Kidney capillary endothelial cell (primary cell): ENCODE measurements around the gene HOXD13.
A peak's percentile ranks its signal among the peaks of the same experiment; 100 is the strongest.

Source experiments
- DNase-seq: peaks from one replicate; pipeline ENCODE4 v3.0.0-alpha.2; 2018; ENCODE audit warnings: low spot score

HOXD13 gene

GRCh38 chr2:176132205-176133171 is 40.0 kb downstream of the HOXD13 start:
- DNase-seq, result peak; percentile 68

GRCh38 chr2:176133389-176133788 is 40.9 kb downstream of the HOXD13 start:
- DNase-seq, result no peak

GRCh38 chr2:176134035-176134434 is 41.5 kb downstream of the HOXD13 start:
- DNase-seq, result no peak

- peak; percentile 33 for DNase-seq
These were observed 42.5 kb downstream of the HOXD13 start for GRCh38 chr2:176135035-176135440.

GRCh38 chr2:176136374-176137251 is 44.1 kb downstream of the HOXD13 start:
- peak; percentile 55 for DNase-seq

GRCh38 chr2:176137252-176137580 is 44.7 kb downstream of the HOXD13 start:
- DNase-seq, result no peak

- no peak for DNase-seq
These were observed 45.4 kb downstream of the HOXD13 start for GRCh38 chr2:176137906-176138305.

GRCh38 chr2:176138526-176138922 is 46.0 kb downstream of the HOXD13 start:
- peak; percentile 60 for DNase-seq

- peak; percentile 60 for DNase-seq
These were observed 46.6 kb downstream of the HOXD13 start for GRCh38 chr2:176138923-176139660.

- DNase-seq, result peak; percentile 55
These were observed 47.4 kb downstream of the HOXD13 start for GRCh38 chr2:176139661-176140512.

GRCh38 chr2:176140513-176141317 is 48.2 kb downstream of the HOXD13 start:
- peak; percentile 83 for DNase-seq

GRCh38 chr2:176142281-176142680 is 49.8 kb downstream of the HOXD13 start:
- no peak for DNase-seq
